MM.1S (cell line): Measurements from ENCODE around the gene OBP2B.

Source experiments
- DNase-seq: peaks from one replicate; pipeline ENCODE4 v3.0.0-alpha.2; 2015
- H2AFZ ChIP-seq: fragments of 300-600 bp; sonication (generic); 2 replicates; pipeline ENCODE4 v1.6.0; 2016; ENCODE audit warnings: antibody characterized with exemption, low read length
- H3F3A ChIP-seq: fragments of 300-600 bp; sonication (generic); 2 replicates; pipeline ENCODE4 v1.6.1; 2016; ENCODE audit warnings: mild to moderate bottlenecking, antibody characterized with exemption, low read length, moderate library complexity, mixed read lengths; ENCODE audit not compliant: insufficient read depth
- H3K27ac ChIP-seq: fragments of 300-600 bp; sonication (generic); 2 replicates; pipeline ENCODE4 v1.5.1; 2016; ENCODE audit warnings: mild to moderate bottlenecking, low read length
- H3K27me3 ChIP-seq: fragments of 300-600 bp; sonication (generic); replicated peaks from 2 replicates; pipeline ENCODE4 v1.6.0; 2016; ENCODE audit warnings: low read length; ENCODE audit not compliant: insufficient read depth
- H3K36me3 ChIP-seq: fragments of 300-600 bp; sonication (generic); replicated peaks from 2 replicates; pipeline ENCODE4 v1.6.1; 2016; ENCODE audit warnings: mild to moderate bottlenecking, low read length, mixed read lengths; ENCODE audit not compliant: insufficient read depth
- H3K4me1 ChIP-seq: fragments of 300-600 bp; sonication (generic); 2 replicates; pipeline ENCODE4 v1.6.1; 2016; ENCODE audit warnings: low read length, mixed read lengths
- H3K4me2 ChIP-seq: fragments of 300-600 bp; sonication (generic); 2 replicates; pipeline ENCODE4 v1.6.0; 2016; ENCODE audit warnings: low read depth, low read length
- H3K4me3 ChIP-seq: fragments of 300-600 bp; sonication (generic); 2 replicates; pipeline ENCODE4 v1.5.1; 2016; ENCODE audit warnings: low read length, mixed read lengths
- H3K79me2 ChIP-seq: fragments of 300-600 bp; sonication (generic); 2 replicates; pipeline ENCODE4 v1.6.1; 2016; ENCODE audit warnings: mixed run types, low read length, mixed read lengths
- H3K9ac ChIP-seq: fragments of 300-600 bp; sonication (generic); 2 replicates; pipeline ENCODE4 v1.6.1; 2016; ENCODE audit warnings: low read length, mixed read lengths
- H3K9me2 ChIP-seq: fragments of 300-600 bp; sonication (generic); replicated peaks from 2 replicates; pipeline ENCODE4 v1.6.1; 2016; ENCODE audit warnings: mild to moderate bottlenecking, low read length, mixed read lengths; ENCODE audit not compliant: insufficient read depth
- H3K9me3 ChIP-seq: fragments of 300-600 bp; sonication (generic); replicated peaks from 2 replicates; pipeline ENCODE4 v1.6.1; 2016; ENCODE audit warnings: mild to moderate bottlenecking, low read length, mixed read lengths; ENCODE audit not compliant: insufficient read depth
- H4K20me1 ChIP-seq: fragments of 300-600 bp; sonication (generic); 2 replicates; pipeline ENCODE4 v1.6.1; 2016; ENCODE audit warnings: mild to moderate bottlenecking, low read length, moderate library complexity, mixed read lengths; ENCODE audit not compliant: insufficient read depth
- EZH2 ChIP-seq: fragments of 300-600 bp; sonication (generic); optimal IDR thresholded peaks from 2 replicates; pipeline ENCODE3; 2017; ENCODE audit warnings: low read depth, mild to moderate bottlenecking, antibody characterized with exemption, low read length, mixed read lengths
- EZH2phosphoT487 ChIP-seq: fragments of 300-600 bp; sonication (generic); IDR thresholded peaks from 2 replicates; pipeline ENCODE4 v1.6.1; 2018; ENCODE audit warnings: antibody characterized with exemption, low read length
- TF ChIP-seq, protein P1 (sequence below): fragments of 300-600 bp; sonication (generic); IDR thresholded peaks from 2 replicates; pipeline ENCODE4 v1.5.1; 2016; ENCODE audit warnings: antibody characterized with exemption, low read length, mixed read lengths

Gene OBP2B

DNA sequence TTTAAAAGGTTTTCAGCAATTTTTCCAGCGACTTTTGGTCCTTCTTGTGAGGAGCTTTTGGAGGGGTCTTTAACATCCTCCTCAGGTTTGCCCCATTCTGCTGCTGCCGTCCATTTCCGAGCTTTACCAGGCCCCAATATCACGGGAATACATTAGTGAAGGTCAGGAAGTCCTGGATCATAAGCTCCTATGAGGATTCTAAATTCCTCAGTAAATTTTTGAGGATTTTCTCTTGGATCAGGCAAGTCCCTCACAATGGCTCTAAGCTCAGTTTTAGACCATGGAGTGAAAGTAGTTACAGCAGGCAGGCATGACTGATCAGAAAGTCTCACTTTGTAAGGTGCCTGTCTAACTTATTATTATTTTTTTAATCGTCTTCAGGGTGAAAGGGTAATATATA is 28.1 kb downstream of the OBP2B start:
- H3K9me2 ChIP-seq: no peaks in the 10 kb centered on the region
- H3K27ac ChIP-seq: no peak overlapping the region
- no peaks in the 10 kb centered on the region for H3K4me1 ChIP-seq
- no peak overlapping the region for H3K9ac ChIP-seq
- no peak overlapping the region for H3K4me2 ChIP-seq
- no peaks in the 10 kb centered on the region for H3K79me2 ChIP-seq
- peaks cover 90% of the 10 kb centered on the region for H3K27me3 ChIP-seq
- H3K4me3 ChIP-seq: no peak overlapping the region
- no peak for DNase-seq
- no peaks in the 10 kb centered on the region for H3F3A ChIP-seq
- TF ChIP-seq EZH2: no peak
- no peak for TF ChIP-seq EZH2phosphoT487
- TF ChIP-seq, protein P1, sequence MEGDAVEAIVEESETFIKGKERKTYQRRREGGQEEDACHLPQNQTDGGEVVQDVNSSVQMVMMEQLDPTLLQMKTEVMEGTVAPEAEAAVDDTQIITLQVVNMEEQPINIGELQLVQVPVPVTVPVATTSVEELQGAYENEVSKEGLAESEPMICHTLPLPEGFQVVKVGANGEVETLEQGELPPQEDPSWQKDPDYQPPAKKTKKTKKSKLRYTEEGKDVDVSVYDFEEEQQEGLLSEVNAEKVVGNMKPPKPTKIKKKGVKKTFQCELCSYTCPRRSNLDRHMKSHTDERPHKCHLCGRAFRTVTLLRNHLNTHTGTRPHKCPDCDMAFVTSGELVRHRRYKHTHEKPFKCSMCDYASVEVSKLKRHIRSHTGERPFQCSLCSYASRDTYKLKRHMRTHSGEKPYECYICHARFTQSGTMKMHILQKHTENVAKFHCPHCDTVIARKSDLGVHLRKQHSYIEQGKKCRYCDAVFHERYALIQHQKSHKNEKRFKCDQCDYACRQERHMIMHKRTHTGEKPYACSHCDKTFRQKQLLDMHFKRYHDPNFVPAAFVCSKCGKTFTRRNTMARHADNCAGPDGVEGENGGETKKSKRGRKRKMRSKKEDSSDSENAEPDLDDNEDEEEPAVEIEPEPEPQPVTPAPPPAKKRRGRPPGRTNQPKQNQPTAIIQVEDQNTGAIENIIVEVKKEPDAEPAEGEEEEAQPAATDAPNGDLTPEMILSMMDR: no peak
- H4K20me1 ChIP-seq: no peaks in the 10 kb centered on the region
- H3K9me3 ChIP-seq: no peaks in the 10 kb centered on the region
- H3K36me3 ChIP-seq: no peaks in the 10 kb centered on the region
- no peak overlapping the region for H2AFZ ChIP-seq

DNA sequence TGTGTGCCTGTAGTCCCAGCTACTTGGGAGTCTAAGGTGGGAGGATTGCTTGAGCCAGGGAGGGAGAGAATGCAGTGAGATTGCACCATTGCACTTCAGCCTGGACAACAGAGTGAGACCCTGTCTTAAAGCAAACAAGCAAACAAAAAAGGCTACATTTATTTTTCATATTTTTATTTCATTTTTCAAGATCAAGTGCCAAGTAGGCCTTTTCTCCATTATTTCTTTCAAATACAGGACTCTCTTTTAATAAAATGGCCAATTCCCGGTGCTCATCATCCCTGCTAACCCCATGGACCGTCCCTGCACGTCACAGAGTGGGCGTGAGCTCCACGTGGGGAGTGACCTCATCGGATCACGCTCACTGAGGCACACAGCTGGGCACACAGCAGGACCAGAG is 36.0 kb downstream of the OBP2B start:
- TF ChIP-seq EZH2phosphoT487 (no peak), EZH2 (no peak)
- TF ChIP-seq, protein P1: no peak
- peaks cover 93% of the 10 kb centered on the region for H3K27me3 ChIP-seq

DNA sequence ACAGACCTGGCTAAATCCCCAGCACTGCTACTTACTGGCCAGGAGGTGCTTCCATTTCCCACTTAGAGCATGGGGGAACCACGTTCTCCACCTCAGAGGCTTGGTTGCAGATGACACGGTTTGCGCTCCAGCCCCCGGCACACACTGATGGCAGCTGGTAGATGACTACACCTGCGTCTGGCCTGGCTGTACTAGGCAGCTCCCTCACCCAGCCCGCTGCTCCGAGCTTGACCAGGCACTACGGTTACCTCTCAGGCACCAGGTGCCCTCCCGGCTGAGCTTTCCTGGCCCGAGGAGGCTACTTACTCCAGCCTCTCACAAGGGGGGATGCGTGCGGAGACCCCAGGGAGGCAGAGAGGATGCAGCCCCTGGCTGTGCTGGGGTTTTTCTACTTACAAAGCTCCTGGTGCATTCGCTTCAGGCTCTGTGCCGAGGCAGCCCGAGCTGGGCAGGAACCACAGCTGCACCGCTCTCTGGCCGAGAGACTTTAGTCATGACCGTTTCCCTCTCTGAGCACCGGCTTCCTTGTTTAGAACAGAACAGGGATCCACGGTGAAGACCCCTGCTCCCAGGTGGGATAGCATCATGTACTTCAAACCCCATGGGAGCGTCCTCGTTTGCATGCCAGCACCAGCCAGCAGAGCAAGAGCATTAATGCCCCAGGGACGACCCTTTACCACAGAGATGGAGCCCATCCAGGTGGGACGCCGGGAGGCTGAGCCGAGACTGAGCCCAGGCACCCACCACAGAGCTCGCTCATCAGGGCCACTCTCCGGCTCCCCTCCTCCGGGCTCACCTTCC is 37.7 kb downstream of the OBP2B start:
- TF ChIP-seq, protein P1: no peak
- TF ChIP-seq EZH2phosphoT487: no peak
- no peak for TF ChIP-seq EZH2
- no peaks in the 10 kb centered on the region for H3K36me3 ChIP-seq
- DNase-seq: no peak
- H4K20me1 ChIP-seq: no peaks in the 10 kb centered on the region
- no peak overlapping the region for H3K4me3 ChIP-seq
- no peaks in the 10 kb centered on the region for H3K9me3 ChIP-seq
- H3K27ac ChIP-seq: no peak overlapping the region
- no peak overlapping the region for H2AFZ ChIP-seq
- no peaks in the 10 kb centered on the region for H3F3A ChIP-seq
- H3K27me3 ChIP-seq: peaks cover 93% of the 10 kb centered on the region
- no peaks in the 10 kb centered on the region for H3K9me2 ChIP-seq
- no peak overlapping the region for H3K4me2 ChIP-seq
- no peaks in the 10 kb centered on the region for H3K4me1 ChIP-seq
- H3K9ac ChIP-seq: no peak overlapping the region
- no peaks in the 10 kb centered on the region for H3K79me2 ChIP-seq

More for the DNA sequence above, 36.0 kb downstream of the OBP2B start:
- Histone ChIP-seq H3K36me3 (no peaks in the 10 kb centered on the region), H3K9me3 (no peaks in the 10 kb centered on the region), H3K4me3 (no peak overlapping the region), H3K9ac (no peak overlapping the region), H3F3A (no peaks in the 10 kb centered on the region), H3K9me2 (no peaks in the 10 kb centered on the region), H3K4me2 (no peak overlapping the region), H3K4me1 (no peaks in the 10 kb centered on the region), H3K27ac (no peak overlapping the region), H3K79me2 (no peaks in the 10 kb centered on the region), H2AFZ (no peak overlapping the region), H4K20me1 (no peaks in the 10 kb centered on the region)
- no peak for DNase-seq
